ENCODE results near the gene CDON. TPM values are rescaled to one million over a fixed set of nuclear protein-coding genes. Genes with fewer than 3 reads are reported as not detected.
"Not testable (repeated sequence)": the region's sequence is repeated elsewhere in the genome, so short reads cannot be mapped to it uniquely, and the experiment has no call there.

Gene CDON
- total RNA-seq, 4 donors from 2014 or later = 1.0 to 2.0 (median 1.8) TPM

DNA sequence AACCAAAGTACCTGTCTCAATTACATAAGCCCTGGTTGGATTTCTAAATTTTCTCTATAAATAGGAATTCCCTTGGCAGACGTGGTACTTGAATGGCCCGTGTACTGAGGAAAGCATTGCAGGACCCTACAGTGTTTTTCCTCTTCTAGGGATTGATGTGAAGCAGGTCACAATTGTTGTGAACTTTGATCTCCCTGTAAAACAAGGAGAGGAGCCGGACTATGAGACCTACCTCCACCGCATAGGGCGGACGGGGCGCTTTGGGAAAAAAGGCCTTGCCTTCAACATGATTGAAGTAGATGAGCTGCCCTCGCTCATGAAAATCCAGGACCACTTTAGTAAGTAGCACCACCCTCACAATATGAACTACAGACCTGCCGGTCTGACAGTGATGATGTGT, 141.6 kb downstream of the CDON start:
- in situ Hi-C loops (cut with MboI; ENCODE audit: low sequenced_read_pairs in 4 of 4) (loop anchor here in 3 of 4 donors (5.0 kb wide), 1 partner anchor 271 kb away; no protein-coding TSS in a partner anchor), intact Hi-C loops (cut with DNase I; ENCODE audit: low total_unique reads) (loop anchor here (5.0 kb wide), 2 partner anchors 191 to 561 kb away; no protein-coding TSS in a partner anchor)
- H3K9me3 ChIP-seq = no peaks in the 10 kb centered on the region
- no peaks in the 10 kb centered on the region for H3K4me1 ChIP-seq
- H3K4me3 ChIP-seq = no peak overlapping the region
- H3K36me3 ChIP-seq = no peaks in the 10 kb centered on the region
- peaks cover 0 to 3% (median 0%) of the 10 kb centered on the region in 3 donors for H3K27me3 ChIP-seq
- no peak overlapping the region for H3K27ac ChIP-seq
- ATAC-seq (no peak), DNase-seq (no peak)
- TF ChIP-seq CTCF (IDR thresholded peaks at IDR 0.05 in 4 of 5, conservative IDR thresholded peaks at IDR 0.05 in 1 of 5) = no peak
- TF ChIP-seq POLR2A (IDR thresholded peaks at IDR 0.05) = no peak

DNA sequence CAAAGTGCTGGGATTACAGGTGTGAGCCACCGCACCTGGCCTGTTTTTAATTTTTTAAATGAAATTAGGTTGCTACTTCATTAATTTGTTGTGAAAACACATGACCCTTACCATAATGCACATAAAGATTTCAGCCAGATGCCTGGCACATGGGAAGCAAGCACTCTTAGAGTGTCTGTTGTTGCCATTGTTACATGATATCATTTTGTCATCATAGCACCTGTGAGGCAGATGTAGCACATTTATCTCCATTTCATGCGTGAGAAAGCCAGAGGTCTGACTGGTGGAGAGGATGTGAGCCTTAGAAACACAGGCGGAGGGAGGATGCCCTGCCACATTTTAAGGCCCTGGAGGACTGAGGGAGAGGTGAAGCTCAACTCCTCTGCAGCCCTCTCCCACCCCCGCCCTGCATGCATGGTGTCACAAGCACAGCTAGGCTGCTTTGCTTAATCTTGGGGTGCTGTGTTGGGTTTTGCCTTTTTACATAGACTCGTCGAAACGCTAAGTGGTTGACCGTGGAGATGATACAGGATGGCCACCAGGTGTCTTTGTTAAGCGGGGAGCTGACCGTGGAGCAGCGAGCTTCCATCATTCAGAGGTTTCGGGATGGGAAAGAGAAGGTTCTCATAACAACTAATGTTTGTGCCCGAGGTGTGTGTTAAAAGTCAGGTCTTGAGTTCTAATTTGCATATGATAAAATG, 144.4 kb downstream of the CDON start:
- Histone ChIP-seq H3K27ac (no peak overlapping the region), H3K9me3 (no peaks in the 10 kb centered on the region), H3K4me3 (no peak overlapping the region), H3K4me1 (no peaks in the 10 kb centered on the region), H3K27me3 (peaks cover 0 to 7% (median 0%) of the 10 kb centered on the region in 3 donors), H3K36me3 (no peaks in the 10 kb centered on the region)
- no peak for DNase-seq
- in situ Hi-C loops (cut with MboI; ENCODE audit: low sequenced_read_pairs in 4 of 4) = no loop called here
- TF ChIP-seq POLR2A (IDR thresholded peaks at IDR 0.05) (no peak), CTCF (IDR thresholded peaks at IDR 0.05 in 4 of 5, conservative IDR thresholded peaks at IDR 0.05 in 1 of 5) (no peak)
- intact Hi-C loops (cut with DNase I; ENCODE audit: low total_unique reads) = no loop called here
- ATAC-seq = no peak

- Histone ChIP-seq H3K4me3 (no peak overlapping the region), H3K27ac (no peak overlapping the region), H3K36me3 (no peaks in the 10 kb centered on the region), H3K27me3 (peaks cover 0 to 7% (median 0%) of the 10 kb centered on the region in 3 donors), H3K9me3 (no peaks in the 10 kb centered on the region), H3K4me1 (no peaks in the 10 kb centered on the region)
- intact Hi-C loops (cut with DNase I; ENCODE audit: low total_unique reads) = no loop called here
- ATAC-seq (no peak), DNase-seq (no peak)
- no peak for TF ChIP-seq POLR2A (IDR thresholded peaks at IDR 0.05)
- no peak for TF ChIP-seq CTCF (IDR thresholded peaks at IDR 0.05 in 4 of 5, conservative IDR thresholded peaks at IDR 0.05 in 1 of 5)
- in situ Hi-C loops (cut with MboI; ENCODE audit: low sequenced_read_pairs in 4 of 4) = no loop called here
Observed at GRCh38 chr11:125916683-125917347, 145.9 kb downstream of the CDON start.

- in situ Hi-C loops (cut with MboI; ENCODE audit: low sequenced_read_pairs in 4 of 4); H3K4me3 ChIP-seq; ATAC-seq; DNase-seq; H3K9me3 ChIP-seq; H3K27me3 ChIP-seq; H3K27ac ChIP-seq; intact Hi-C loops (cut with DNase I; ENCODE audit: low total_unique reads); H3K4me1 ChIP-seq; H3K36me3 ChIP-seq: not testable (repeated sequence)
Observed at GRCh38 chr11:125914601-125915000, 148.1 kb downstream of the CDON start.

GRCh38 chr11:125910226-125910849, 152.3 kb downstream of the CDON start:
- Histone ChIP-seq H3K4me1 (no peaks in the 10 kb centered on the region), H3K27me3 (peaks cover 7 to 14% (median 8%) of the 10 kb centered on the region in 3 donors), H3K36me3 (no peaks in the 10 kb centered on the region), H3K4me3 (no peak overlapping the region), H3K9me3 (no peaks in the 10 kb centered on the region), H3K27ac (no peak overlapping the region)
- in situ Hi-C loops (cut with MboI; ENCODE audit: low sequenced_read_pairs in 4 of 4) = no loop called here
- TF ChIP-seq CTCF (IDR thresholded peaks at IDR 0.05 in 4 of 5, conservative IDR thresholded peaks at IDR 0.05 in 1 of 5) (no peak), POLR2A (IDR thresholded peaks at IDR 0.05) (no peak)
- DNase-seq (no peak), ATAC-seq (no peak)
- intact Hi-C loops (cut with DNase I; ENCODE audit: low total_unique reads) = no loop called here

Measured in gastrocnemius medialis (tissue), 4 donors.